ENCODE data around the gene SEPHS1. TPM values are rescaled to one million over a fixed set of nuclear protein-coding genes. Genes with fewer than 3 reads are reported as not detected.

SEPHS1 gene
- total RNA-seq, 1 donor from 2014 or later: 57.0 TPM

- Mint-ChIP-seq H3K27ac (ENCODE audit: unreplicated experiment) (no peak overlapping the region), H3K4me1 (ENCODE audit: low read depth, unreplicated experiment) (peaks cover 1% of the 10 kb centered on the region), H3K4me3 (ENCODE audit: unreplicated experiment) (no peak overlapping the region), H3K27me3 (ENCODE audit: low read depth, unreplicated experiment) (peaks cover 36% of the 10 kb centered on the region), H3K36me3 (ENCODE audit: low read depth, unreplicated experiment) (no peaks in the 10 kb centered on the region), H3K9me3 (ENCODE audit: unreplicated experiment) (peaks cover 3% of the 10 kb centered on the region)
- no peak for TF ChIP-seq EZH2 (IDR thresholded peaks at IDR 0.05; ENCODE audit: insufficient read depth, low read length)
- TF ChIP-seq, protein P1, sequence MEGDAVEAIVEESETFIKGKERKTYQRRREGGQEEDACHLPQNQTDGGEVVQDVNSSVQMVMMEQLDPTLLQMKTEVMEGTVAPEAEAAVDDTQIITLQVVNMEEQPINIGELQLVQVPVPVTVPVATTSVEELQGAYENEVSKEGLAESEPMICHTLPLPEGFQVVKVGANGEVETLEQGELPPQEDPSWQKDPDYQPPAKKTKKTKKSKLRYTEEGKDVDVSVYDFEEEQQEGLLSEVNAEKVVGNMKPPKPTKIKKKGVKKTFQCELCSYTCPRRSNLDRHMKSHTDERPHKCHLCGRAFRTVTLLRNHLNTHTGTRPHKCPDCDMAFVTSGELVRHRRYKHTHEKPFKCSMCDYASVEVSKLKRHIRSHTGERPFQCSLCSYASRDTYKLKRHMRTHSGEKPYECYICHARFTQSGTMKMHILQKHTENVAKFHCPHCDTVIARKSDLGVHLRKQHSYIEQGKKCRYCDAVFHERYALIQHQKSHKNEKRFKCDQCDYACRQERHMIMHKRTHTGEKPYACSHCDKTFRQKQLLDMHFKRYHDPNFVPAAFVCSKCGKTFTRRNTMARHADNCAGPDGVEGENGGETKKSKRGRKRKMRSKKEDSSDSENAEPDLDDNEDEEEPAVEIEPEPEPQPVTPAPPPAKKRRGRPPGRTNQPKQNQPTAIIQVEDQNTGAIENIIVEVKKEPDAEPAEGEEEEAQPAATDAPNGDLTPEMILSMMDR (IDR thresholded peaks at IDR 0.05; ENCODE audit: insufficient read depth, low read depth, low read length): no peak
- H3K27me3 ChIP-seq (ENCODE audit: insufficient read depth, low read length): peaks cover 27% of the 10 kb centered on the region
- H4K20me1 ChIP-seq (ENCODE audit: insufficient read depth, low read length): no peaks in the 10 kb centered on the region
- H2AFZ ChIP-seq (ENCODE audit: low read depth, low read length): no peak overlapping the region
- no peaks in the 10 kb centered on the region for H3K9me3 ChIP-seq (ENCODE audit: insufficient read depth, low read depth, low read length)
- no peak for FAIRE-seq
- H3K4me1 ChIP-seq (ENCODE audit: insufficient read depth, low read length): peaks cover 9% of the 10 kb centered on the region
- H3K79me2 ChIP-seq (ENCODE audit: insufficient read depth, low read length): no peaks in the 10 kb centered on the region
- H3K27ac ChIP-seq (ENCODE audit: low read depth, low read length): no peak overlapping the region
- H3K4me2 ChIP-seq (ENCODE audit: low read length): no peak overlapping the region
- no peaks in the 10 kb centered on the region for H3K36me3 ChIP-seq (ENCODE audit: insufficient read depth, low read length)
- no peak overlapping the region for H3K9ac ChIP-seq (ENCODE audit: low read length)
- no peak for DNase-seq (ENCODE audit: low read depth)
- H3K4me3 ChIP-seq (ENCODE audit: insufficient read depth, low read depth, low read length): no peak overlapping the region
These were observed 4.4 kb upstream of the SEPHS1 start for GRCh38 chr10:13352519-13352918.

GRCh38 chr10:13351340-13351915 lies 3.3 kb upstream of the SEPHS1 start:
- Mint-ChIP-seq H3K4me1 (ENCODE audit: low read depth, unreplicated experiment) (peaks cover 1% of the 10 kb centered on the region), H3K27ac (ENCODE audit: unreplicated experiment) (no peak overlapping the region), H3K4me3 (ENCODE audit: unreplicated experiment) (peak overlapping the region; percentile 27), H3K27me3 (ENCODE audit: low read depth, unreplicated experiment) (peaks cover 32% of the 10 kb centered on the region), H3K9me3 (ENCODE audit: unreplicated experiment) (peaks cover 3% of the 10 kb centered on the region), H3K36me3 (ENCODE audit: low read depth, unreplicated experiment) (no peaks in the 10 kb centered on the region)
- DNase-seq (ENCODE audit: low read depth) (no peak), FAIRE-seq (no peak)
- Histone ChIP-seq H3K79me2 (ENCODE audit: insufficient read depth, low read length) (peaks cover 8% of the 10 kb centered on the region), H3K9ac (ENCODE audit: low read length) (no peak overlapping the region), H3K27ac (ENCODE audit: low read depth, low read length) (no peak overlapping the region), H3K4me3 (ENCODE audit: insufficient read depth, low read depth, low read length) (no peak overlapping the region), H2AFZ (ENCODE audit: low read depth, low read length) (no peak overlapping the region), H3K4me2 (ENCODE audit: low read length) (no peak overlapping the region), H4K20me1 (ENCODE audit: insufficient read depth, low read length) (no peaks in the 10 kb centered on the region), H3K27me3 (ENCODE audit: insufficient read depth, low read length) (peaks cover 27% of the 10 kb centered on the region), H3K4me1 (ENCODE audit: insufficient read depth, low read length) (peaks cover 9% of the 10 kb centered on the region), H3K36me3 (ENCODE audit: insufficient read depth, low read length) (no peaks in the 10 kb centered on the region), H3K9me3 (ENCODE audit: insufficient read depth, low read depth, low read length) (no peaks in the 10 kb centered on the region)
- TF ChIP-seq, protein P1 (IDR thresholded peaks at IDR 0.05; ENCODE audit: insufficient read depth, low read depth, low read length): no peak
- no peak for TF ChIP-seq EZH2 (IDR thresholded peaks at IDR 0.05; ENCODE audit: insufficient read depth, low read length)

All from astrocyte (in vitro differentiated cells and primary cell).